Lung (tissue), 12 donors: ENCODE results near the gene CROCC. TPM values are rescaled to one million over a fixed set of nuclear protein-coding genes. Genes with fewer than 3 reads are reported as not detected.
"Not testable (repeated sequence)": the region's sequence is repeated elsewhere in the genome, so short reads cannot be mapped to it uniquely, and the experiment has no call there.

Experiments used
- ATAC-seq: fragments of 200-7000 bp; cut with Tn5 transposase; one replicate; pipeline ENCODE4 v1.9.1; 2020; ENCODE audit warnings: moderate number of reproducible peaks; ENCODE audit not compliant: insufficient read depth, low FRiP score
- DNase-seq, 3 donors: peaks; one replicate each; pipeline ENCODE4 v3.0.0-alpha.2; 2013 to 2017
- H3K27ac ChIP-seq, 2 donors: one replicate each; pipeline ENCODE4 v1.5.1; 2013; ENCODE audit warnings: mild to moderate bottlenecking in 2 of 2, moderate library complexity in 2 of 2, control low read depth in 1 of 2, inconsistent platforms in 1 of 2, low read depth in 1 of 2, low read length in 1 of 2
- H3K27me3 ChIP-seq, 3 donors: one replicate each; pipeline ENCODE4 v1.5.1; 2013; ENCODE audit warnings: low read length in 2 of 3; ENCODE audit not compliant: control insufficient read depth in 3 of 3, insufficient read depth in 3 of 3
- H3K36me3 ChIP-seq, 4 donors: one replicate each; pipeline ENCODE4 v1.5.1; 2013; ENCODE audit warnings: low read length in 4 of 4, mild to moderate bottlenecking in 1 of 4, moderate library complexity in 1 of 4; ENCODE audit not compliant: control insufficient read depth in 4 of 4, insufficient read depth in 4 of 4
- H3K4me1 ChIP-seq, 5 donors: one replicate each; pipeline ENCODE4 v1.5.1; 2013; ENCODE audit warnings: low read length in 5 of 5, mild to moderate bottlenecking in 2 of 5, moderate library complexity in 1 of 5; ENCODE audit not compliant: control insufficient read depth in 5 of 5, insufficient read depth in 5 of 5
- H3K4me3 ChIP-seq: one replicate; pipeline ENCODE4 v1.5.1; 2013; ENCODE audit warnings: mild to moderate bottlenecking, control low read depth, moderate library complexity
- H3K9ac ChIP-seq, 2 donors: one replicate each; pipeline ENCODE4 v1.5.1; 2013; ENCODE audit warnings: low read length in 2 of 2, control low read depth in 1 of 2; ENCODE audit not compliant: insufficient read depth in 1 of 2
- H3K9me3 ChIP-seq, 4 donors: one replicate each; pipeline ENCODE4 v1.5.1; 2013; ENCODE audit warnings: low read length in 3 of 4, mild to moderate bottlenecking in 1 of 4, moderate library complexity in 1 of 4; ENCODE audit not compliant: control insufficient read depth in 4 of 4, insufficient read depth in 3 of 4
- CTCF ChIP-seq: IDR thresholded peaks from 2 replicates; pipeline ENCODE4 v1.5.1; 2012; ENCODE audit warnings: mild to moderate bottlenecking; ENCODE audit errors: control extremely low read depth, extremely low read depth
- WGBS, 2 donors: extraction: QIAGEN DNeasy Blood & Tissue Kit; methylation state at CpG; one replicate each; pipeline ENCODE4 v1.1.7; 2013; 5-methylcytosine and 5-hydroxymethylcytosine counted together
- polyA plus RNA-seq, 2 donors: library from polyadenylated mRNA; stranded (reverse); fragments of 200-250 nt; gene quantifications; one replicate each; pipeline ENCODE4 v1.2.1, GENCODE V29; 2013
- total RNA-seq, 2 donors: library from RNA; depleted of rRNA in 1 of 2; stranded (reverse); fragments of >200 nt in 1 of 2; gene quantifications; one replicate each; pipeline ENCODE4 v1.2.1, GENCODE V29; 2014 to 2021
- donor health status: control.
- donor health status: control.
- donor health status: Bipolar disorder and iron deficiency.
- donor health status: healthy.
- donor health status: DM: yes; HTN: yes; CAD: no.

Gene CROCC
- total and polyA plus RNA-seq, 4 donors: 14.9 to 42.2 (median 28.5) TPM

DNA sequence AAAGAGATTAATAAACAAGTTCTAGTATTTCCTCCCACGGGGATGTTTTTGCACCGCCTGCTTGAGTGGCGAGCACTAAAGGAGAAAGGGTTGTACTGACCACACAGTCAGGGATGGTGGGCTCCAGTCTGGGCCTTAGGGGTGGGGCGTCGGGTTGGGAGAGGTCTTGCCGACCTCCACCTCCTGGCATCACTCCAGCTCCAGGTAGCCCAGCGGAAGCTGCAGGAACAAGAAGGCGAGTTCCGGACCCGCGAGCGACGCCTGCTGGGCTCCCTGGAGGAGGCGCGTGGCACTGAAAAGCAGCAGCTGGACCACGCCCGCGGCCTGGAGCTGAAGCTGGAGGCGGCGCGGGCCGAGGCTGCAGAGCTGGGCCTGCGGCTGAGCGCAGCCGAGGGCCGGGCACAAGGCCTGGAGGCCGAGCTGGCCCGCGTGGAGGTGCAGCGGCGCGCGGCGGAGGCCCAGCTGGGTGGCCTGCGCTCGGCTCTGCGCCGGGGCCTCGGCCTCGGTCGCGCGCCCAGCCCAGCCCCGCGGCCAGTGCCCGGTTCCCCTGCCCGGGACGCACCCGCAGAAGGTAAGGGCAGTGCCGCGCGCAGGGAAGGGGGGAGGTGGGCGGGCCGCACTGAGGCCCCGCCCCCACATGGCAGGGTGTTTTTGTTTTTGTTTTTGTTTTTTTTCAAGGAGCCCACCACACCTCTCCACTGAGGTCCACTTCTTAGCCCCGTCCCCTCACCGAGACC, 39.0 kb downstream of the CROCC start:
- Histone ChIP-seq H3K27ac (peak overlapping the region in 1 of 2 donors; percentile 37), H3K9ac (no peak overlapping the region), H3K9me3 (peaks cover 0 to 1% (median 0%) of the 10 kb centered on the region in 4 donors), H3K36me3 (peaks cover 0 to 8% (median 0%) of the 10 kb centered on the region in 4 donors), H3K4me3 (peak overlapping the region; percentile 20), H3K27me3 (no peaks in the 10 kb centered on the region), H3K4me1 (peaks cover 0 to 14% (median 0%) of the 10 kb centered on the region in 5 donors)
- whole genome bisulfite sequencing, 2 donors: 5 to 6% methylated on average over 43 to 57 of the region's 57 CpGs
- ATAC-seq (peak; percentile 85), DNase-seq (peak; percentile 80 to 89 (median 88))
- peak; percentile 68 for TF ChIP-seq CTCF

DNA sequence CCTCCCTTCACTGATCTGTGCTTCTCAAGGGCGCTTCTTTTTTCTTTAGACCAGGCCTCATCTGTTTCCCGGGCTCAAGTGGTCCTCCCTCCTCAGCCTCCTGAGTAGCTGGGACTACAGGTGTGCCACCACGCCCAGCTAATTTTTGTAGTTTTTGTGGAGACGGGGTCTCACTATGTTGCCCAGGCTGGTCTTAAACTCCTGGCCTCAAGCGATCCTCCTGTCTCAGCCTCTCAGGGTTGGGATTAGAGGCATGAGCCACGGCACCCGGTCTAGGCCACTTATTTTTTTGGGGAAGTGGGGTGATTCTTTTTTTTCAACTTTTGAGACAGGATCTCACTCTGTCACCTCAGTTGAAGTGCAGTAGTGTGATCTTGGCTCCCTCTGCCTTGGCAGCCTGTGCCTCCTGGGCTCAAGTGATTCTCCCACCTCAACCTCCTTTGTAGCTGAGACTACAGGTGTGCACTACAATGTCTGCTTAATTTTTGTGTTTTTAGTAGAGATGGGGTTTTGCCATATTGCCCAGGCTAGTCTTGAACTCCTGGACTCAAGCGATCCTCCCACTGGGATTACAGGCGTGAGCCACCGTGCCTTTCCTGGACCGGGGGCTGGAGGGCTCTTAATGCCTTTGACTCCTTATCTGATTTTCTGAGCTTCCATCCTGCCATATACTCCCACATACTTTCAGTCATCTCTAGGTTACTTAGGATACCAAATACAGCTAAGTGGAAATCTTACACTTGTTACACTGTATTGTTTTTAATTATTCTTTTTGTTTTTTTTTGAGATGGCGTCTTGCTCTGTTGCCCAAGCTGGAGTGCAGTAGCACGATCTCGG, 39.8 kb downstream of the CROCC start:
- Histone ChIP-seq H3K27me3 (no peaks in the 10 kb centered on the region), H3K36me3 (peaks cover 0 to 11% (median 0%) of the 10 kb centered on the region in 4 donors), H3K9ac (peak overlapping the region in 1 of 2 donors; percentile 11), H3K4me3 (no peak overlapping the region), H3K9me3 (peaks cover 0 to 1% (median 0%) of the 10 kb centered on the region in 4 donors), H3K27ac (no peak overlapping the region), H3K4me1 (peaks cover 0 to 17% (median 0%) of the 10 kb centered on the region in 5 donors)
- no peak for ATAC-seq
- no peak for DNase-seq
- 79 to 82% methylated on average over 14 of the region's 14 CpGs for WGBS, 2 donors
- no peak for TF ChIP-seq CTCF

GRCh38 chr1:16964169-16964568, 42.4 kb downstream of the CROCC start:
- H3K9me3 ChIP-seq, DNase-seq, H3K27me3 ChIP-seq, ATAC-seq, H3K4me3 ChIP-seq, H3K27ac ChIP-seq, H3K9ac ChIP-seq: not testable (repeated sequence)
- H3K4me1 ChIP-seq: peaks cover 0 to 36% (median 9%) of the 10 kb centered on the region in 5 donors
- H3K36me3 ChIP-seq: peaks cover 0 to 14% (median 4%) of the 10 kb centered on the region in 4 donors
- 97 to 99% methylated on average over 4 of the region's 4 CpGs for WGBS, 2 donors
